GM10266 (cell line): ENCODE results near the gene CDK5RAP1.
"Not testable (repeated sequence)": the region's sequence is repeated elsewhere in the genome, so short reads cannot be mapped to it uniquely, and the experiment has no call there.

ENCODE experiments used
- DNase-seq: peaks from one replicate; pipeline ENCODE4 v3.0.0; 2012; ENCODE audit errors: extremely low spot score
- TF ChIP-seq, protein P1 (sequence below): IDR thresholded peaks from 2 replicates; pipeline ENCODE4 v1.5.1; 2012; ENCODE audit warnings: mild to moderate bottlenecking, low read depth; ENCODE audit not compliant: control insufficient read depth, insufficient read depth; ENCODE audit errors: missing control alignments

Gene CDK5RAP1

GRCh38 chr20:33431797-33432381, 30.6 kb upstream of the CDK5RAP1 start:
- no peak for DNase-seq
- TF ChIP-seq, protein P1, sequence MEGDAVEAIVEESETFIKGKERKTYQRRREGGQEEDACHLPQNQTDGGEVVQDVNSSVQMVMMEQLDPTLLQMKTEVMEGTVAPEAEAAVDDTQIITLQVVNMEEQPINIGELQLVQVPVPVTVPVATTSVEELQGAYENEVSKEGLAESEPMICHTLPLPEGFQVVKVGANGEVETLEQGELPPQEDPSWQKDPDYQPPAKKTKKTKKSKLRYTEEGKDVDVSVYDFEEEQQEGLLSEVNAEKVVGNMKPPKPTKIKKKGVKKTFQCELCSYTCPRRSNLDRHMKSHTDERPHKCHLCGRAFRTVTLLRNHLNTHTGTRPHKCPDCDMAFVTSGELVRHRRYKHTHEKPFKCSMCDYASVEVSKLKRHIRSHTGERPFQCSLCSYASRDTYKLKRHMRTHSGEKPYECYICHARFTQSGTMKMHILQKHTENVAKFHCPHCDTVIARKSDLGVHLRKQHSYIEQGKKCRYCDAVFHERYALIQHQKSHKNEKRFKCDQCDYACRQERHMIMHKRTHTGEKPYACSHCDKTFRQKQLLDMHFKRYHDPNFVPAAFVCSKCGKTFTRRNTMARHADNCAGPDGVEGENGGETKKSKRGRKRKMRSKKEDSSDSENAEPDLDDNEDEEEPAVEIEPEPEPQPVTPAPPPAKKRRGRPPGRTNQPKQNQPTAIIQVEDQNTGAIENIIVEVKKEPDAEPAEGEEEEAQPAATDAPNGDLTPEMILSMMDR, result no peak

GRCh38 chr20:33423875-33424274, 22.6 kb upstream of the CDK5RAP1 start:
- not testable (repeated sequence) for DNase-seq

- no peak for DNase-seq
Observed at GRCh38 chr20:33423141-33423834, 22.0 kb upstream of the CDK5RAP1 start.

GRCh38 chr20:33419140-33419974, 18.0 kb upstream of the CDK5RAP1 start:
- DNase-seq, result no peak
- TF ChIP-seq, protein P1, result no peak

More at GRCh38 chr20:33423141-33423834, 22.0 kb upstream of the CDK5RAP1 start:
- TF ChIP-seq, protein P1, result no peak

DNA sequence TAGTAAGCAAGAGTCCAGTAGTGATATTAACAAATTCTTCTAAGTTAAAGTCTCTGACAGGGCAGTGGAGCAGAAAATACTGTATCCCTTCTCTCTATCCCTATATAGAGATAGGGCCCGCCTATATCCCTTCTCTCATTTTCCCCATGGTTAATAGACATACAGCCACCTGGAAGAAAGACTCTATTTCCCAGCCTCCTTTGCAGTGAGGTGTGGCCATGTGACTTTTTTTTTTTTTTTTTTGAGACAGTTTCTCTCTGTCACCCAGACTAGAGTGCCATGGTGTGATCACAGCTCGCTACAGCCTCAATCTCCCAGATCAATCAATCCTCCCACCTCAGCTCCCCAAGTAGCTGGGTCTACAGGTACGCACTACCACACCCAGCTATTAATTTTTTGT, 16.7 kb upstream of the CDK5RAP1 start:
- TF ChIP-seq, protein P1, result no peak

DNA sequence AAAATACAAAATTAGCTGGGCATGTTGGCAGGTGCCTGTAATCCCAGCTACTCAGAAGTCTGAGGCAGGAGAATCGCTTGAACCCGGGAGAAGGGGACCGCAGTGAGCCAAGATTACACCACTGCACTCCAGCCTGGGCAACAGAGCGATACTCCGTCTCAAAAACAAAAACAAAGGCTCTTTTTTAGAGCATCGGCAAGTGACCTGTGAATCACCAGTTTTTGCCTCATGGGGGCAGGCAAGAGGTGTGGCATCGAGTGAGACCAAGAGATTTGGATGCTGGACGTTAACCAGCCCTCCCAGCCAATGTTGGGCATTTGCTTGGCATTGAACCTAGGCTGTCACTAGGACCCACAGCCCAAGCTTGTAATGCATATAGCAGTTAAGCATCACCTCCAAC, 14.6 kb upstream of the CDK5RAP1 start:
- DNase-seq, result no peak

More for the DNA sequence above, 16.7 kb upstream of the CDK5RAP1 start:
- DNase-seq, result no peak

GRCh38 chr20:33412484-33412838, 11.1 kb upstream of the CDK5RAP1 start:
- no peak for DNase-seq
- TF ChIP-seq, protein P1, result no peak

More for the DNA sequence above, 14.6 kb upstream of the CDK5RAP1 start:
- TF ChIP-seq, protein P1, result peak; percentile 35
